ENCODE data around the gene RIC3.

DNA sequence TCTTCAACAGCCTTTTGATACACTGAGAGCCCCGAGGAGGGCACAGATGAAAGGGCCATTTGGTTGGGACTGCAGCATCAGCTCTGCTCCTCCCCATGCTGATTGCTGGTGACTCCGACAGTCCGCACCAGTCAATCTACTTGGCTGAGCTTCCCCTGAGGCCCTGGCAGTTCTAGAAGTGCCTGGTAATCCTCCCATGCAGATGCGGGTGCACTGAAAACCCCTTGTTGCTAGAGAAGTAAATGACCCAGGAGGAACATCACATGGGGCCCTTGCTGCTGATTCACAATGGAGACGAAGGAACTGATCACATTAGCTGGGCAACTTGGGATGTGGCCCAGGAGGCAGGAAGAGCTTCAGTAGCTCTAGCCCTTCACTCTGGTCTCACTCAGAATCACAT is 35.2 kb upstream of the RIC3 start:
- TF ChIP-seq, protein P1, sequence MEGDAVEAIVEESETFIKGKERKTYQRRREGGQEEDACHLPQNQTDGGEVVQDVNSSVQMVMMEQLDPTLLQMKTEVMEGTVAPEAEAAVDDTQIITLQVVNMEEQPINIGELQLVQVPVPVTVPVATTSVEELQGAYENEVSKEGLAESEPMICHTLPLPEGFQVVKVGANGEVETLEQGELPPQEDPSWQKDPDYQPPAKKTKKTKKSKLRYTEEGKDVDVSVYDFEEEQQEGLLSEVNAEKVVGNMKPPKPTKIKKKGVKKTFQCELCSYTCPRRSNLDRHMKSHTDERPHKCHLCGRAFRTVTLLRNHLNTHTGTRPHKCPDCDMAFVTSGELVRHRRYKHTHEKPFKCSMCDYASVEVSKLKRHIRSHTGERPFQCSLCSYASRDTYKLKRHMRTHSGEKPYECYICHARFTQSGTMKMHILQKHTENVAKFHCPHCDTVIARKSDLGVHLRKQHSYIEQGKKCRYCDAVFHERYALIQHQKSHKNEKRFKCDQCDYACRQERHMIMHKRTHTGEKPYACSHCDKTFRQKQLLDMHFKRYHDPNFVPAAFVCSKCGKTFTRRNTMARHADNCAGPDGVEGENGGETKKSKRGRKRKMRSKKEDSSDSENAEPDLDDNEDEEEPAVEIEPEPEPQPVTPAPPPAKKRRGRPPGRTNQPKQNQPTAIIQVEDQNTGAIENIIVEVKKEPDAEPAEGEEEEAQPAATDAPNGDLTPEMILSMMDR (IDR thresholded peaks at IDR 0.05): no peak
- no peak for TF ChIP-seq EP300 (IDR thresholded peaks at IDR 0.05)
